Mesothelial cell of epicardium (in vitro differentiated cells): Measurements from ENCODE around the gene POT1. TPM values are rescaled to one million over a fixed set of nuclear protein-coding genes. Genes with fewer than 3 reads are reported as not detected.

ENCODE experiments used
- DNase-seq, 2 experiments: peaks; one replicate each; pipeline ENCODE4 v3.0.0; 2021; ENCODE audit warnings: low spot score in 2 of 2; ENCODE audit not compliant: unreplicated experiment in 2 of 2
- H3K27ac Mint-ChIP-seq: 2 replicates; pipeline ENCODE4 v1.8.0; 2021; ENCODE audit warnings: mixed read lengths
- H3K27me3 Mint-ChIP-seq: 2 replicates; pipeline ENCODE4 v1.8.0; 2021; ENCODE audit warnings: low read depth, mixed read lengths
- H3K36me3 Mint-ChIP-seq: 2 replicates; pipeline ENCODE4 v1.8.0; 2021; ENCODE audit warnings: mixed read lengths
- H3K4me1 Mint-ChIP-seq: 2 replicates; pipeline ENCODE4 v1.8.0; 2021; ENCODE audit warnings: mixed read lengths
- H3K4me3 Mint-ChIP-seq: 2 replicates; pipeline ENCODE4 v1.8.0; 2021; ENCODE audit warnings: mild to moderate bottlenecking, moderate library complexity, mixed read lengths
- H3K9me3 Mint-ChIP-seq: 2 replicates; pipeline ENCODE4 v1.8.0; 2021; ENCODE audit warnings: mixed read lengths
- total RNA-seq: library from RNA; stranded (reverse); gene quantifications from 3 replicates; pipeline ENCODE4 v1.2.1, GENCODE V29; 2021
- TF ChIP-seq, protein P1 (sequence below): fragments of 200-600 bp; sonication (generic); IDR thresholded peaks from one replicate; pipeline ENCODE4 v1.5.0; 2021; ENCODE audit warnings: antibody characterized with exemption; ENCODE audit not compliant: unreplicated experiment

Gene POT1
- total RNA-seq, 1 donor from 2014 or later = 34.2 TPM

DNA sequence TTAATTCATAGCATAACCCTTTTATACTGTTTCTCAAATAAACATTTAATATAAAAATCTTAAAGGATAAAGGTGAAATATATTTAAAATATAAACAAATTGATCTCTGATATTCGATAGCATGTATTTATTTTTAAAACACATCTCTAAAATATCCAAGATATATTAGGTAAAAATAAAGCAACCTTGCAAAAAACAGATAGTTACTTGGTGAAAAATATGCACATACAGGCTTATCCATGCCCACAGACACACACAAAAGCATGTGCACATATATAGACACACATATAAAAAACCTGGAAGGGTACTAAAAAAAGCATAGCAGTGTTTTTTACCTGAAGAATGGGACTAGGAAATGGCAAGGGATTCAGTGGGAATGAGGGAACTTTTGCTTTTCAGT lies 19.8 kb downstream of the POT1 start:
- peaks cover 9% of the 10 kb centered on the region for H3K9me3 Mint-ChIP-seq
- peaks cover 20% of the 10 kb centered on the region for H3K36me3 Mint-ChIP-seq
- no peaks in the 10 kb centered on the region for H3K4me1 Mint-ChIP-seq
- no peak for DNase-seq
- H3K4me3 Mint-ChIP-seq = no peak overlapping the region
- no peaks in the 10 kb centered on the region for H3K27me3 Mint-ChIP-seq
- TF ChIP-seq, protein P1, sequence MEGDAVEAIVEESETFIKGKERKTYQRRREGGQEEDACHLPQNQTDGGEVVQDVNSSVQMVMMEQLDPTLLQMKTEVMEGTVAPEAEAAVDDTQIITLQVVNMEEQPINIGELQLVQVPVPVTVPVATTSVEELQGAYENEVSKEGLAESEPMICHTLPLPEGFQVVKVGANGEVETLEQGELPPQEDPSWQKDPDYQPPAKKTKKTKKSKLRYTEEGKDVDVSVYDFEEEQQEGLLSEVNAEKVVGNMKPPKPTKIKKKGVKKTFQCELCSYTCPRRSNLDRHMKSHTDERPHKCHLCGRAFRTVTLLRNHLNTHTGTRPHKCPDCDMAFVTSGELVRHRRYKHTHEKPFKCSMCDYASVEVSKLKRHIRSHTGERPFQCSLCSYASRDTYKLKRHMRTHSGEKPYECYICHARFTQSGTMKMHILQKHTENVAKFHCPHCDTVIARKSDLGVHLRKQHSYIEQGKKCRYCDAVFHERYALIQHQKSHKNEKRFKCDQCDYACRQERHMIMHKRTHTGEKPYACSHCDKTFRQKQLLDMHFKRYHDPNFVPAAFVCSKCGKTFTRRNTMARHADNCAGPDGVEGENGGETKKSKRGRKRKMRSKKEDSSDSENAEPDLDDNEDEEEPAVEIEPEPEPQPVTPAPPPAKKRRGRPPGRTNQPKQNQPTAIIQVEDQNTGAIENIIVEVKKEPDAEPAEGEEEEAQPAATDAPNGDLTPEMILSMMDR = no peak
- H3K27ac Mint-ChIP-seq = no peak overlapping the region

DNA sequence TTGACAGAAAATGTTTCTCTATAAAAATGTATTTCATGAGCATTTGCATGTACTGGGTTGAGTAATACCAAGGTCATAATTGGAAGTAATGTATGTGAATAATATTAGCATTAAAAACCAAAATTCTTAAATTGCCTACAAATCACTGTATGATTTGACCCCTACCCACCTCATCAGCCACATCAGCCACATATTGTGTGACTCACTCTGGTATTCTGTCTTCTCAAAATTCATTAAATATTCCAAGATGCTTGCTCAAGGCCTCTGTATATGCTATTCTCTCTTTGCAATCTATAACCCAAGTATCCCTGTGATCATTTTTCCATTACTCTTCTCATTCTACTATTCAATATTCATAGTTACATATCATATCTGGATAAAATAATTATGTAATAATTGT lies 21.4 kb downstream of the POT1 start:
- H3K9me3 Mint-ChIP-seq = peaks cover 22% of the 10 kb centered on the region
- TF ChIP-seq, protein P1 = no peak
- no peak for DNase-seq
- peaks cover 29% of the 10 kb centered on the region for H3K36me3 Mint-ChIP-seq
- H3K27ac Mint-ChIP-seq = no peak overlapping the region
- H3K4me3 Mint-ChIP-seq = no peak overlapping the region
- H3K27me3 Mint-ChIP-seq = no peaks in the 10 kb centered on the region
- H3K4me1 Mint-ChIP-seq = no peaks in the 10 kb centered on the region

DNA sequence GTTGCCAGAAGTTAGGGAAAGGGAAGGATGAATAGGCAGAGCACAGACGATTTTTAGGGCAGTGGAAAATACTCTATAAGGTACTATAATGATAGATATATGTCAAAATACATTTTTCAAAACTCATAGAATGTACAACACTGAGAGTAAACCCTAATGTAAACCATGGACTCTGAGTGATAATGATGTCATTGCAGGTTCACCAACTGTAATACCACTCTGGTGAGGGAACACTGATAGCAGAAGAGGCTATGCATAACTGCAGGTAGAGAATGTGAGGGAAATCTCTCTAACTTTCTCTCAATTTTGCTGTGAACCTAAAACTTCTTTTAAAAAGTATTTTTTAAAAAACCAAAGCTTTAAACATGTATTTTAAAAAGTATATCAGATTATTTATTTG lies 22.1 kb downstream of the POT1 start:
- Mint-ChIP-seq H3K4me3 (no peak overlapping the region), H3K9me3 (peaks cover 30% of the 10 kb centered on the region), H3K36me3 (peaks cover 31% of the 10 kb centered on the region), H3K27ac (no peak overlapping the region), H3K27me3 (no peaks in the 10 kb centered on the region), H3K4me1 (no peaks in the 10 kb centered on the region)
- no peak for DNase-seq
- TF ChIP-seq, protein P1 = no peak

DNA sequence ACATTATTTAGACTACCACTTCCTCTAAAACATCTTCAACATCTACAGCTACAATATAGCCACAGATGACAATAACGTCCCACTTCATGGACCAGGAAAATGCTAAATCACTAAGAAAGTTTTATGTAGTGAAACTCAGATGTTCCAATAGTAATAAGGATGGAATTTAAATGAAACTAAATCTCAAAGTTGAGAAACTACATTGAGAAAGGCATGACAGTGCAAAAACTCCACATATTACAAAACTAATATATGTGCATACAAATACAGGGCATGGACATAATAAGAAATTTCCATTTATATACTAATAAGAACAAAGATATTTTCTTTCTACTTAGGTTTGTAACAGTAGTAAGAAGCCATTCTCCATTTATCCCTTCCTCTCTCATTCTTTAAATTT lies 31.1 kb downstream of the POT1 start:
- H3K27me3 Mint-ChIP-seq = no peaks in the 10 kb centered on the region
- TF ChIP-seq, protein P1 = no peak

DNA sequence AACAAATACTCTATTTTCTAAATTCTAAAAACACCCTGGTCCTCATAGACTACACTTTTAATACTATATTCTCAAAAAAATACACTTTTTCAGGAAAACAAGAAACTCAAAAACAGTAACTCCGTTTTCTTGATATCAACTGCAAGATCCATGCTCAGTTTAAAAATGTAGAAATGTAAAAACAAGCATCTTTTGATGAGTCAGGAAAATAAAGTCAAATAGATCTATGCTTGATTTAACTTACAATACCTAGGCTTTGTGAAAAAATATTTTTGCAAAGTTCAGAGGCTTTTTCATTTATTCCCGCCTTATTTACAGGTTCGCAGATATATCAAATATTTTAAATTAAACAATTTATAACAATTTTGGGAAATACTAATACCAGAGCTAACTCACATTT lies 33.6 kb downstream of the POT1 start:
- no peaks in the 10 kb centered on the region for H3K27me3 Mint-ChIP-seq
- no peaks in the 10 kb centered on the region for H3K9me3 Mint-ChIP-seq
- H3K27ac Mint-ChIP-seq = no peak overlapping the region
- H3K4me1 Mint-ChIP-seq = no peaks in the 10 kb centered on the region
- no peak overlapping the region for H3K4me3 Mint-ChIP-seq
- TF ChIP-seq, protein P1 = no peak
- DNase-seq = no peak
- peaks cover 20% of the 10 kb centered on the region for H3K36me3 Mint-ChIP-seq

More for the DNA sequence above, 31.1 kb downstream of the POT1 start:
- peaks cover 21% of the 10 kb centered on the region for H3K9me3 Mint-ChIP-seq
- H3K4me3 Mint-ChIP-seq = no peak overlapping the region
- no peak overlapping the region for H3K27ac Mint-ChIP-seq
- H3K4me1 Mint-ChIP-seq = no peaks in the 10 kb centered on the region
- peaks cover 37% of the 10 kb centered on the region for H3K36me3 Mint-ChIP-seq
- no peak for DNase-seq

DNA sequence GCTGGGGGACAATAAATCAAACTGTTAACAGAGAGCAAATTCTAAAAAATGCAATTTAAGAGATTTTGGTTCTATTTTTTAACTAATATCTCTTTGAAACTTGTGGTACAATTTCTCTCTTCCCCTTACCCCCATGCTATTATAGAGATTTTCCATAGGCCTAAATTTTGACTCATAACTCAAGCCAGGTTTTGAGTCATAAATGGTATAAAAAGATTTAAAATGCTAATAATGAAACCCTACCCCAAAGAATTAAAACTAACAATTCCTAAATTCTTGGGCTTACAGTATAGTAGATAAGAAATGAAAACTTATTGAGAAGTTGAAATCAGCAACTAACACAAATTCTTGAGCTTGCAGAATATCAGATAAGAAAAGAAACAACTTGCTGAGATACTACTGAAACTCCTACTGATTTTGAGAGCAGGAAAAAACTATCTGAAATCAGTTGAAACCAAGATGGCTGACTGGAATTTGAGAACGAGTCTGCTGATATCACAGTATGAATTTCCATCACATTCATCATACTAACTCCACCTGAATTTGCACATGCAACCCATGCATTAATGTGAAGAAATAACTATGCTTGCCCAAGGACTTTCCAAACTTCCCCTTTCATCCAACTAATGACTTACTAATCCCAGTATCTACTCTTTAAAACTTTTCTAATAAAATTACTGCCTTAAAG lies 36.3 kb downstream of the POT1 start:
- H3K36me3 Mint-ChIP-seq = peaks cover 30% of the 10 kb centered on the region
- TF ChIP-seq, protein P1 = no peak
- H3K27ac Mint-ChIP-seq = no peak overlapping the region
- H3K9me3 Mint-ChIP-seq = no peaks in the 10 kb centered on the region
- H3K4me3 Mint-ChIP-seq = no peak overlapping the region
- H3K4me1 Mint-ChIP-seq = no peaks in the 10 kb centered on the region
- H3K27me3 Mint-ChIP-seq = no peaks in the 10 kb centered on the region
- no peak for DNase-seq
